Astrocyte (in vitro differentiated cells and primary cell): ENCODE data around the gene NANOS2.

Experiments used
- CTCF ChIP-seq: IDR thresholded peaks from 2 replicates; pipeline ENCODE4 v1.5.1; 2011; ENCODE audit warnings: low read depth, mild to moderate bottlenecking, inconsistent platforms, low read length, moderate library complexity; ENCODE audit not compliant: insufficient read depth
- EZH2 ChIP-seq: IDR thresholded peaks from 2 replicates; pipeline ENCODE4 v1.6.1; 2012; ENCODE audit warnings: mild to moderate bottlenecking, low read length, inconsistent platforms; ENCODE audit not compliant: insufficient read depth

GRCh38 chr19:45918721-45919120 lies 4.1 kb upstream of the NANOS2 start:
- no peak for TF ChIP-seq CTCF
- TF ChIP-seq EZH2 = no peak
